H1 (cell line): ENCODE data around the gene ZBTB38.

Experiments used
- CBX8 ChIP-seq: fragments of 300-800, 300-1000 bp; sonication (generic); IDR thresholded peaks from 2 replicates; pipeline ENCODE4 v1.7.1; 2016; ENCODE audit warnings: low read depth, low read length, borderline replicate concordance
- EP300 ChIP-seq, 2 experiments: IDR thresholded peaks; 1 replicate in 1 of 2; 2 replicates in 1 of 2; pipeline ENCODE4 v1.6.1; 2011 to 2012; ENCODE audit warnings: low read depth in 2 of 2, low read length in 2 of 2, mild to moderate bottlenecking in 2 of 2, borderline replicate concordance in 1 of 2, inconsistent platforms in 1 of 2, moderate library complexity in 1 of 2
- POLR2A ChIP-seq, 2 experiments: IDR thresholded peaks; 1 replicate in 1 of 2; 2 replicates in 1 of 2; pipeline ENCODE4 v1.6.1; 2011; ENCODE audit warnings: low read depth in 2 of 2, low read length in 2 of 2, mild to moderate bottlenecking in 2 of 2; ENCODE audit errors: control extremely low read depth in 1 of 2
- POLR2AphosphoS5 ChIP-seq: IDR thresholded peaks from 2 replicates; pipeline ENCODE4 v1.6.1; 2011; ENCODE audit warnings: low read depth, low read length
- TF ChIP-seq, protein P1 (sequence below), 3 experiments: IDR thresholded peaks; 1 replicate in 2 of 3; 2 replicates in 1 of 3; pipeline versions ENCODE4 v1.5.1 to v1.6.1; 2011; ENCODE audit warnings: low read length in 3 of 3, mild to moderate bottlenecking in 3 of 3, inconsistent platforms in 2 of 3, low read depth in 1 of 3, moderate library complexity in 1 of 3; ENCODE audit not compliant: insufficient read depth in 1 of 3; ENCODE audit errors: control extremely low read depth in 1 of 3

DNA sequence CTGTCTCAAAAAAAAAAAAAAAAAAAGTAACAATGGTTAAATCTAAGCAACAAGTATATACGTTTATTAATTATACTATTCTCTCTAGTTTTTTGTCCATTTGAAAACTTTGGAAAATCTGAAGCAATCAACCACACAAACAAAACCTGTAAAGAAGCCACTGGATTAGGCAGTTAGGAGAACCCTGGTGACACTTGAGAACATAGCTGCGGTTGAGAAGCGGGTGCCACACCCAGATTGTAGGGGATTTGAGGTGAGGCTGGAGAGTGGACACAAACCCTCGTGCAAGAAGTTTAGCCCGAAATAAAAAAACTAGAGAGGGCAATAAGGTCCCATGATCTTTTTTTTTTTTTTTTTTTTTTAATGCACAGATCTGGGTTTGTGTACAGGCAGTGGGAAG is 25.9 kb upstream of the ZBTB38 start:
- TF ChIP-seq POLR2AphosphoS5 = no peak
- TF ChIP-seq, protein P1, sequence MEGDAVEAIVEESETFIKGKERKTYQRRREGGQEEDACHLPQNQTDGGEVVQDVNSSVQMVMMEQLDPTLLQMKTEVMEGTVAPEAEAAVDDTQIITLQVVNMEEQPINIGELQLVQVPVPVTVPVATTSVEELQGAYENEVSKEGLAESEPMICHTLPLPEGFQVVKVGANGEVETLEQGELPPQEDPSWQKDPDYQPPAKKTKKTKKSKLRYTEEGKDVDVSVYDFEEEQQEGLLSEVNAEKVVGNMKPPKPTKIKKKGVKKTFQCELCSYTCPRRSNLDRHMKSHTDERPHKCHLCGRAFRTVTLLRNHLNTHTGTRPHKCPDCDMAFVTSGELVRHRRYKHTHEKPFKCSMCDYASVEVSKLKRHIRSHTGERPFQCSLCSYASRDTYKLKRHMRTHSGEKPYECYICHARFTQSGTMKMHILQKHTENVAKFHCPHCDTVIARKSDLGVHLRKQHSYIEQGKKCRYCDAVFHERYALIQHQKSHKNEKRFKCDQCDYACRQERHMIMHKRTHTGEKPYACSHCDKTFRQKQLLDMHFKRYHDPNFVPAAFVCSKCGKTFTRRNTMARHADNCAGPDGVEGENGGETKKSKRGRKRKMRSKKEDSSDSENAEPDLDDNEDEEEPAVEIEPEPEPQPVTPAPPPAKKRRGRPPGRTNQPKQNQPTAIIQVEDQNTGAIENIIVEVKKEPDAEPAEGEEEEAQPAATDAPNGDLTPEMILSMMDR (IDR thresholded peaks at IDR 0.05; ENCODE audit: control extremely low read depth in 1 of 3, insufficient read depth in 1 of 3, low read depth in 1 of 3, low read length in 3 of 3) = no peak
- no peak for TF ChIP-seq CBX8
- TF ChIP-seq POLR2A (IDR thresholded peaks at IDR 0.05; ENCODE audit: control extremely low read depth in 1 of 2, low read depth in 2 of 2, low read length in 2 of 2) = no peak
- TF ChIP-seq EP300 (IDR thresholded peaks at IDR 0.05; ENCODE audit: borderline replicate concordance in 1 of 2, low read depth in 2 of 2, low read length in 2 of 2) = no peak
